Activated CD8-positive, alpha-beta memory T cell treated with anti-CD3 and anti-CD28 coated beads for 4 hours (primary cell): ENCODE measurements around the gene CRABP2.
A peak's percentile ranks its signal among the peaks of the same experiment; 100 is the strongest.

ENCODE experiments used
- DNase-seq, 2 donors: peaks; one replicate each; pipeline ENCODE4 v3.0.0-alpha.2; 2020; ENCODE audit warnings: low read depth in 2 of 2

Gene CRABP2

GRCh38 chr1:156705321-156705917 is at the start of gene CRABP2:
Gene CRABP2 (minus strand): TSS chr1:156705583. CDS start chr1:156705446, 137 bp downstream.
- no peak for DNase-seq

GRCh38 chr1:156754219-156754618 is 48.8 kb upstream of the CRABP2 start:
- no peak for DNase-seq

- DNase-seq = no peak
These were observed 47.6 kb upstream of the CRABP2 start for GRCh38 chr1:156752843-156753482.

GRCh38 chr1:156751757-156752481 is 46.5 kb upstream of the CRABP2 start:
- peak; percentile 95 to 97 for DNase-seq

- DNase-seq = no peak
These were observed 46.0 kb upstream of the CRABP2 start, which contains the start of gene HDGF for GRCh38 chr1:156751451-156751756. Gene HDGF (minus strand): TSS chr1:156751675. CDS start chr1:156751429, 246 bp downstream.

GRCh38 chr1:156750711-156751450 is 45.5 kb upstream of the CRABP2 start:
- DNase-seq = no peak

GRCh38 chr1:156750191-156750672 is 44.8 kb upstream of the CRABP2 start:
- no peak for DNase-seq

GRCh38 chr1:156749419-156750118 is 44.2 kb upstream of the CRABP2 start:
- no peak for DNase-seq

GRCh38 chr1:156748670-156749418 is 43.5 kb upstream of the CRABP2 start:
- DNase-seq = no peak

GRCh38 chr1:156747742-156748669 is 42.6 kb upstream of the CRABP2 start:
- DNase-seq = no peak

GRCh38 chr1:156746728-156747631 is 41.6 kb upstream of the CRABP2 start:
- DNase-seq = no peak

- DNase-seq = no peak
These were observed 41.0 kb upstream of the CRABP2 start for GRCh38 chr1:156746406-156746727.

GRCh38 chr1:156745881-156746280 is 40.5 kb upstream of the CRABP2 start:
- DNase-seq = no peak

- no peak for DNase-seq
These were observed 39.5 kb upstream of the CRABP2 start for GRCh38 chr1:156744786-156745419.

- no peak for DNase-seq
These were observed 39.0 kb upstream of the CRABP2 start for GRCh38 chr1:156744344-156744743.

GRCh38 chr1:156743367-156744302 is 38.3 kb upstream of the CRABP2 start:
- no peak for DNase-seq

- DNase-seq = no peak
These were observed 37.4 kb upstream of the CRABP2 start for GRCh38 chr1:156742801-156743200.
